H1 (cell line): Measurements from ENCODE around the gene TMEM108. TPM values are rescaled to one million over a fixed set of nuclear protein-coding genes. Genes with fewer than 3 reads are reported as not detected.
A peak's percentile ranks its signal among the peaks of the same experiment; 100 is the strongest.

Experiments
- CTCF ChIA-PET: fragments of 300-600 bp; sonication (Branson Sonifier 250); formaldehyde crosslinking; loops from one replicate; lab custom pipeline; 2021; ENCODE audit not compliant: partially characterized antibody; lab: Charles Lee
- POLR2A ChIA-PET: fragments of 300-600 bp; sonication (Branson Sonifier 250); formaldehyde crosslinking; loops from one replicate; lab custom pipeline; 2021; ENCODE audit warnings: inconsistent platforms; ENCODE audit not compliant: partially characterized antibody; lab: Charles Lee
- DNase-seq, 2 experiments: peaks; one replicate each; pipeline versions ENCODE4 v3.0.0 to v3.0.0-alpha.2; 2010 to 2022; ENCODE audit warnings: low spot score in 2 of 2, low read depth in 1 of 2, mixed read lengths in 1 of 2
- FAIRE-seq: peaks from 2 replicates; lab custom pipeline; 2011; peaks lifted over from hg19 to GRCh38; lab: Jason Lieb, UNC
- H2AFZ ChIP-seq: 2 replicates; pipeline ENCODE4 v1.8.1; 2012; ENCODE audit warnings: low read length, inconsistent platforms
- H2AK5ac ChIP-seq: 2 replicates; pipeline ENCODE4 v1.6.1; 2013; ENCODE audit warnings: low read depth, low read length
- H2BK120ac ChIP-seq: replicated peaks from 2 replicates; pipeline ENCODE3; 2013; ENCODE audit warnings: low read depth, low read length, inconsistent platforms
- H2BK12ac ChIP-seq: 2 replicates; pipeline ENCODE4 v1.6.1; 2013; ENCODE audit warnings: low read depth, low read length
- H2BK15ac ChIP-seq: 2 replicates; pipeline ENCODE4 v1.6.1; 2013; ENCODE audit warnings: low read length
- H2BK20ac ChIP-seq: 2 replicates; pipeline ENCODE4 v1.6.1; 2013; ENCODE audit warnings: low read length
- H2BK5ac ChIP-seq: 2 replicates; pipeline ENCODE4 v1.6.1; 2013; ENCODE audit warnings: low read depth, low read length
- H3K14ac ChIP-seq: 2 replicates; pipeline ENCODE4 v1.6.1; 2013; ENCODE audit warnings: inconsistent platforms; ENCODE audit not compliant: insufficient read length
- H3K18ac ChIP-seq: 2 replicates; pipeline ENCODE4 v1.6.1; 2013; ENCODE audit warnings: low read length; ENCODE audit errors: extremely low read depth
- H3K23ac ChIP-seq: 2 replicates; pipeline ENCODE4 v1.6.1; 2013; ENCODE audit warnings: inconsistent platforms; ENCODE audit not compliant: insufficient read length
- H3K23me2 ChIP-seq: 2 replicates; pipeline ENCODE4 v1.6.1; 2013; ENCODE audit warnings: low read depth, low read length
- H3K27ac ChIP-seq: 2 replicates; pipeline ENCODE4 v1.6.1; 2011; ENCODE audit warnings: low read depth, low read length, inconsistent platforms
- H3K27me3 ChIP-seq, 4 experiments: replicated peaks in 1 of 4; 1 replicate in 1 of 4; 2 replicates in 3 of 4; pipeline versions ENCODE4 v1.6.1 to v1.8.1; 2011 to 2013; ENCODE audit warnings: low read length in 3 of 4, mild to moderate bottlenecking in 3 of 4, inconsistent platforms in 2 of 4, mixed read lengths in 2 of 4, moderate library complexity in 1 of 4; ENCODE audit not compliant: control insufficient read depth in 3 of 4, insufficient read depth in 3 of 4; ENCODE audit errors: extremely low read depth in 1 of 4
- H3K36me3 ChIP-seq, 4 experiments: 2 replicates each; pipeline versions ENCODE4 v1.6.1 to v1.8.1; 2011 to 2013; ENCODE audit warnings: mild to moderate bottlenecking in 4 of 4, low read length in 3 of 4, moderate library complexity in 2 of 4, control low read depth in 1 of 4, inconsistent platforms in 1 of 4; ENCODE audit not compliant: insufficient read depth in 4 of 4, control insufficient read depth in 2 of 4
- H3K4ac ChIP-seq: replicated peaks from 2 replicates; pipeline ENCODE3; 2013; ENCODE audit warnings: low read length, low read depth, mixed read lengths, inconsistent platforms; ENCODE audit not compliant: insufficient read length
- H3K4me1 ChIP-seq, 4 experiments: replicated peaks in 1 of 4; 1 replicate in 1 of 4; 2 replicates in 3 of 4; pipeline versions ENCODE4 v1.6.1 to v1.8.1; 2011 to 2013; ENCODE audit warnings: low read length in 3 of 4, inconsistent platforms in 2 of 4, mixed read lengths in 1 of 4; ENCODE audit not compliant: insufficient read depth in 4 of 4, control insufficient read depth in 3 of 4
- H3K4me2 ChIP-seq, 2 experiments: 2 replicates each; pipeline versions ENCODE4 v1.6.1 to v1.8.1; 2011 to 2013; ENCODE audit warnings: low read depth in 2 of 2, low read length in 2 of 2, control low read depth in 1 of 2, inconsistent platforms in 1 of 2, mild to moderate bottlenecking in 1 of 2; ENCODE audit not compliant: insufficient read depth in 1 of 2
- H3K4me3 ChIP-seq, 4 experiments: fragments of 200-600, 300-600 bp in 1 of 4; sonication (generic), shearing (Covaris generic), sonication (Bioruptor Twin) in 1 of 4; 2 replicates each; pipeline versions ENCODE4 v1.5.1 to v1.8.1; 2011 to 2016; ENCODE audit warnings: low read length in 4 of 4, low read depth in 3 of 4, control low read depth in 2 of 4, inconsistent platforms in 2 of 4, mild to moderate bottlenecking in 2 of 4, mixed read lengths in 1 of 4, moderate library complexity in 1 of 4; ENCODE audit not compliant: insufficient read depth in 2 of 4; ENCODE audit errors: extremely low read depth in 1 of 4
- H3K56ac ChIP-seq: replicated peaks from 2 replicates; pipeline ENCODE3; 2013; ENCODE audit warnings: low read depth, mild to moderate bottlenecking, mixed read lengths, low read length, inconsistent platforms; ENCODE audit not compliant: insufficient read length
- H3K79me1 ChIP-seq: 2 replicates; pipeline ENCODE4 v1.6.1; 2013; ENCODE audit warnings: low read depth, low read length, control low read depth
- H3K79me2 ChIP-seq, 2 experiments: 2 replicates each; pipeline versions ENCODE4 v1.6.1 to v1.8.1; 2012 to 2013; ENCODE audit warnings: low read length in 2 of 2, mild to moderate bottlenecking in 2 of 2, inconsistent platforms in 1 of 2; ENCODE audit not compliant: insufficient read depth in 2 of 2, control insufficient read depth in 1 of 2
- H3K9ac ChIP-seq, 4 experiments: replicated peaks in 1 of 4; 1 replicate in 1 of 4; 2 replicates in 3 of 4; pipeline versions ENCODE4 v1.6.1 to v1.8.1; 2011 to 2013; ENCODE audit warnings: low read depth in 3 of 4, low read length in 3 of 4, control low read depth in 2 of 4, mild to moderate bottlenecking in 2 of 4, moderate library complexity in 2 of 4, inconsistent platforms in 1 of 4; ENCODE audit errors: extremely low read depth in 1 of 4
- H3K9me3 ChIP-seq, 2 experiments: 2 replicates each; pipeline versions ENCODE4 v1.6.1 to v1.8.1; 2012 to 2013; ENCODE audit warnings: mild to moderate bottlenecking in 2 of 2, moderate library complexity in 2 of 2, control low read depth in 1 of 2, inconsistent platforms in 1 of 2, low read depth in 1 of 2, low read length in 1 of 2, mixed read lengths in 1 of 2; ENCODE audit not compliant: insufficient read depth in 2 of 2
- H4K20me1 ChIP-seq, 2 experiments: replicated peaks in 1 of 2; 2 replicates each; pipeline versions ENCODE3 to v1.8.1; 2011 to 2013; ENCODE audit warnings: inconsistent platforms in 2 of 2, low read length in 2 of 2, mild to moderate bottlenecking in 1 of 2; ENCODE audit not compliant: insufficient read depth in 2 of 2, control insufficient read depth in 1 of 2
- H4K5ac ChIP-seq: 2 replicates; pipeline ENCODE4 v1.6.1; 2013; ENCODE audit warnings: low read length, low read depth, mixed read lengths, inconsistent platforms; ENCODE audit not compliant: insufficient read length
- H4K8ac ChIP-seq: 2 replicates; pipeline ENCODE4 v1.8.0; 2013; ENCODE audit warnings: mild to moderate bottlenecking, moderate library complexity, low read length, inconsistent platforms; ENCODE audit not compliant: insufficient read depth; ENCODE audit errors: extremely low read depth
- H4K91ac ChIP-seq: replicated peaks from 2 replicates; pipeline ENCODE3; 2013; ENCODE audit warnings: low read length, mixed read lengths, inconsistent platforms; ENCODE audit not compliant: insufficient read length
- BRCA1 ChIP-seq: IDR thresholded peaks from 2 replicates; pipeline ENCODE4 v1.6.1; 2012; ENCODE audit warnings: low read depth, low read length, improper control_type of control experiment
- CTBP2 ChIP-seq: IDR thresholded peaks from 2 replicates; pipeline ENCODE4 v1.7.0; 2011; ENCODE audit warnings: borderline replicate concordance, mild to moderate bottlenecking, moderate library complexity, mixed read lengths, low read length; ENCODE audit not compliant: insufficient read depth, insufficient read length
- GTF2F1 ChIP-seq: IDR thresholded peaks from 2 replicates; pipeline ENCODE4 v1.6.1; 2012; ENCODE audit warnings: low read depth, low read length, improper control_type of control experiment, borderline replicate concordance
- RAD21 ChIP-seq, 2 experiments: IDR thresholded peaks in 1 of 2; conservative IDR thresholded peaks in 1 of 2; 2 replicates each; pipeline ENCODE4 v1.6.1; 2011; ENCODE audit warnings: low read depth in 2 of 2, low read length in 2 of 2, improper control_type of control experiment in 1 of 2, inconsistent platforms in 1 of 2, mild to moderate bottlenecking in 1 of 2, moderate library complexity in 1 of 2
- SAP30 ChIP-seq: fragments of 300-600 bp; sonication (generic); IDR thresholded peaks from 2 replicates; pipeline ENCODE4 v1.7.1; 2012; ENCODE audit warnings: low read length, moderate library complexity, mild to moderate bottlenecking, inconsistent platforms; ENCODE audit not compliant: insufficient read depth, insufficient replicate concordance
- SIN3A ChIP-seq, 2 experiments: IDR thresholded peaks in 1 of 2; conservative IDR thresholded peaks in 1 of 2; 2 replicates each; pipeline ENCODE4 v1.6.1; 2011 to 2012; ENCODE audit warnings: low read length in 2 of 2, improper control_type of control experiment in 1 of 2, low read depth in 1 of 2, mild to moderate bottlenecking in 1 of 2
- YY1 ChIP-seq: IDR thresholded peaks from 2 replicates; pipeline ENCODE4 v1.6.1; 2011; ENCODE audit warnings: low read depth, mild to moderate bottlenecking, low read length
- WGBS, 2 experiments: shearing (Covaris generic) in 1 of 2; methylation state at CpG; one replicate each; pipeline versions ENCODE4 v1.1.6 to v1.1.7; 2013 to 2015; ENCODE audit warnings: low lambda C conversion rate in 2 of 2, mixed read lengths in 2 of 2, inconsistent platforms in 1 of 2, low coverage in 1 of 2, missing lambda C conversion rate in 1 of 2; ENCODE audit not compliant: insufficient replicate concordance in 2 of 2, insufficient coverage in 1 of 2, insufficient read length in 1 of 2; ENCODE audit errors: extremely low coverage in 1 of 2, missing lambda C conversion rate in 1 of 2; 5-methylcytosine and 5-hydroxymethylcytosine counted together
- polyA plus RNA-seq, 7 experiments: library from polyadenylated mRNA; depleted of rRNA in 3 of 7; stranded (reverse) in 5 of 7; unstranded in 2 of 7; fragments of >200 nt in 5 of 7; fragments of 200-250 nt in 2 of 7; gene quantifications; 1 replicate in 5 of 7; 2 replicates in 1 of 7; 4 replicates in 1 of 7; pipeline versions ENCODE4 v1.2.1 to v1.2.3, GENCODE V29; 2011 to 2013; ENCODE audit warnings: missing spikeins in 2 of 7, mixed read lengths in 2 of 7
- total RNA-seq: library from RNA; stranded (reverse); fragmentation: NEBNext Ultra II Directional; extraction: Animal tissue kit (Norgen Biotek cat#: 25700); gene quantifications from 2 replicates; pipeline ENCODE4 v1.2.1, GENCODE V29; 2021

TMEM108 gene
- total and polyA plus RNA-seq, 2 of the 8 experiments (the other 6 are each of a cell fraction or from before 2014, with no cell fraction given), result 14.3 to 16.2 TPM

DNA sequence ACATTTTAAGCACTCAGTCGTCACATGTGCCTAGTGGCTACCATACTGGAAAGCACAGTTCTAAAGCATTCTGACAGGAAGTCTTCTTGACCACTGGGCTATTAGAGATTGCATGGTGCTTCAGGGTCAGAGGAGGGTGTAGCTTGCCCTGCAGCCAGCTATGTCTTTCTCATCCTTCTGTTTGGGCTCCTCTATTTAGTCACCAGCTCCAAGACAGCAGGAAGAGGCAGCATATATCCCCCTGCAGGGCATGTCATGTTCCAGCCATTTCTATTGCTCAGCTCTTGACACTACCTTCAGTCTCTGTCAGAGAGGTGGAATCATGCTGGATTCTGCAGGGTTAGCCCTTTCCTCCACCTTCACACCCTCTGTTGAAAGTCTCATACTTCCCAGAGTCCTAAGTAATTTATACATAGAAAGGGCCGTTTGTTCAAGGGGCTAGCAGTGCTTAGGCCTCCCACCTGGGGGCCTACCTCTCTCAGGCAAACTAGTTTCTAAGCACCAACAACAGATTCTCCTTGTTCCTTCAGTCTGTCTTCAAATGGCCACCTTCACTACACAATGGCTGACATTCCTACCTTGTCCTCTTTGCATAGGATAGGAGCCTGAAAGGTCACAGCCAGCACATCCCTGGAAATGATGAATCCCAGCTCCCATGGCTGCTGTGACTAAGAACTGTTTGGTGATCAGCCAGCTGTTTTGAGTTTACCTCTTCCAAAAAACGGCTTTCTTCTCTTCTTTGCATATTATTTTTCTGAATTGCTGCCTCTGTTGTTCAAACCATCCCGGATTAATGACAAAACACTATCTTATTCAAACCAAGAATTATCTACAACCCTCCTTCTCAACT lies 246.0 kb downstream of the TMEM108 start:
- 72% methylated on average over 4 of the region's 4 CpGs; no CpG with 5 or more reads in 1 of the 2 experiments for WGBS, 2 experiments
- no peak overlapping the region for H2BK120ac ChIP-seq
- no peak overlapping the region for H4K5ac ChIP-seq
- H3K14ac ChIP-seq, result no peak overlapping the region
- peaks cover 0 to 5% (median 0%) of the 10 kb centered on the region in 4 experiments; a peak in 2 of 7 replicates for H3K4me1 ChIP-seq
- H3K27ac ChIP-seq, result no peak overlapping the region
- POLR2A ChIA-PET, result no interaction called here
- no peaks in the 10 kb centered on the region for H3K23me2 ChIP-seq
- H3K18ac ChIP-seq, result no peak overlapping the region
- H3K9me3 ChIP-seq, result no peaks in the 10 kb centered on the region
- CTCF ChIA-PET, result interaction anchor here (0.5 to 3.8 kb wide), 12 partner anchors 9 to 242 kb away, joined by 3 to 17 read pairs (median 4); no protein-coding TSS in a partner anchor
- no peaks in the 10 kb centered on the region for H4K20me1 ChIP-seq
- H3K4ac ChIP-seq, result no peak overlapping the region
- no peak overlapping the region for H3K23ac ChIP-seq
- no peaks in the 10 kb centered on the region; the same call in 1 of the 2 replicates for H3K79me1 ChIP-seq
- H3K9ac ChIP-seq, result no peak overlapping the region
- no peak overlapping the region for H4K91ac ChIP-seq
- H3K4me2 ChIP-seq, result no peak overlapping the region
- H3K79me2 ChIP-seq, result no peaks in the 10 kb centered on the region
- no peak overlapping the region for H2AFZ ChIP-seq
- no peak overlapping the region for H4K8ac ChIP-seq
- no peak overlapping the region for H2BK12ac ChIP-seq
- no peaks in the 10 kb centered on the region for H3K36me3 ChIP-seq
- H3K4me3 ChIP-seq, result no peak overlapping the region
- no peaks in the 10 kb centered on the region for H3K27me3 ChIP-seq
- H2BK15ac ChIP-seq, result no peak overlapping the region
- DNase-seq (peak in 1 of 2 experiments; percentile 25), FAIRE-seq (peak; percentile 89)
- no peak overlapping the region for H2AK5ac ChIP-seq
- no peak overlapping the region for H3K56ac ChIP-seq
- H2BK5ac ChIP-seq, result 0 out of 2 replicates have a peak overlapping the region, but pooled peaks have one; percentile 22
- H2BK20ac ChIP-seq, result no peak overlapping the region
- TF ChIP-seq BRCA1 (no peak), YY1 (peak; percentile 92), SIN3A (conservative IDR thresholded peaks at IDR 0.05 in 1 of 2, IDR thresholded peaks at IDR 0.05 in 1 of 2; ENCODE audit: low read depth in 1 of 2, low read length in 2 of 2) (no peak), CTBP2 (no peak), RAD21 (IDR thresholded peaks at IDR 0.05 in 1 of 2, conservative IDR thresholded peaks at IDR 0.05 in 1 of 2; ENCODE audit: low read depth in 2 of 2, low read length in 2 of 2) (peak; percentile 62 to 67), SAP30 (no peak), GTF2F1 (no peak)
